T-helper 2 cell treated with Interferon-gamma antibody and Interleukin-4, amounts not matched to agents 5 μg/mL and 100 μg/mL, for 36 hours (primary cell): ENCODE measurements around the gene DAO.
"Not testable (repeated sequence)": the region's sequence is repeated elsewhere in the genome, so short reads cannot be mapped to it uniquely, and the experiment has no call there.

ENCODE experiments used
- DNase-seq: peaks from one replicate; pipeline ENCODE4 v3.0.0; 2021; ENCODE audit warnings: low spot score
- H3K27ac Mint-ChIP-seq: one replicate; pipeline ENCODE4 v1.8.0; 2021; ENCODE audit warnings: mild to moderate bottlenecking, mixed read lengths
- H3K27me3 Mint-ChIP-seq: one replicate; pipeline ENCODE4 v1.8.0; 2021; ENCODE audit warnings: low read depth, mixed read lengths
- H3K36me3 Mint-ChIP-seq: one replicate; pipeline ENCODE4 v1.8.0; 2021; ENCODE audit warnings: low read depth, mixed read lengths
- H3K4me1 Mint-ChIP-seq: one replicate; pipeline ENCODE4 v1.8.0; 2021; ENCODE audit warnings: low read depth, mixed read lengths
- H3K4me3 Mint-ChIP-seq: one replicate; pipeline ENCODE4 v1.8.0; 2022; ENCODE audit warnings: mild to moderate bottlenecking, moderate library complexity, mixed read lengths
- H3K9me3 Mint-ChIP-seq: one replicate; pipeline ENCODE4 v1.8.0; 2021; ENCODE audit warnings: mixed read lengths

DAO gene

GRCh38 chr12:108855284-108856169 lies 24.4 kb upstream of the DAO start:
- Mint-ChIP-seq H3K4me1 (peaks cover 44% of the 10 kb centered on the region), H3K36me3 (peaks cover 29% of the 10 kb centered on the region), H3K27me3 (no peaks in the 10 kb centered on the region), H3K27ac (peak overlapping the region; percentile 33), H3K9me3 (peaks cover 3% of the 10 kb centered on the region), H3K4me3 (peak overlapping the region; percentile 85)
- DNase-seq: no peak

- H3K4me3 Mint-ChIP-seq: peak overlapping the region; percentile 85
- H3K4me1 Mint-ChIP-seq: peaks cover 45% of the 10 kb centered on the region
Observed at GRCh38 chr12:108856170-108856427, 23.8 kb upstream of the DAO start.

GRCh38 chr12:108856428-108857157 lies 23.3 kb upstream of the DAO start:
- Mint-ChIP-seq H3K9me3 (peaks cover 3% of the 10 kb centered on the region), H3K4me3 (peak overlapping the region; percentile 85), H3K27ac (peak overlapping the region; percentile 92), H3K27me3 (no peaks in the 10 kb centered on the region), H3K4me1 (peaks cover 44% of the 10 kb centered on the region), H3K36me3 (peaks cover 24% of the 10 kb centered on the region)
- peak; percentile 69 for DNase-seq

More at GRCh38 chr12:108856170-108856427, 23.8 kb upstream of the DAO start:
- Mint-ChIP-seq H3K27ac (peak overlapping the region; percentile 92), H3K27me3 (no peaks in the 10 kb centered on the region), H3K9me3 (peaks cover 3% of the 10 kb centered on the region), H3K36me3 (peaks cover 29% of the 10 kb centered on the region)
- DNase-seq: no peak

GRCh38 chr12:108857158-108857407 lies 22.8 kb upstream of the DAO start:
- Mint-ChIP-seq H3K4me1 (peaks cover 43% of the 10 kb centered on the region), H3K27ac (peak overlapping the region; percentile 92), H3K9me3 (peaks cover 3% of the 10 kb centered on the region), H3K27me3 (no peaks in the 10 kb centered on the region), H3K4me3 (peak overlapping the region; percentile 85), H3K36me3 (peaks cover 21% of the 10 kb centered on the region)
- no peak for DNase-seq

- peaks cover 41% of the 10 kb centered on the region for H3K4me1 Mint-ChIP-seq
- H3K27ac Mint-ChIP-seq: peak overlapping the region; percentile 89
- no peak for DNase-seq
- H3K4me3 Mint-ChIP-seq: peak overlapping the region; percentile 74
- H3K36me3 Mint-ChIP-seq: peaks cover 14% of the 10 kb centered on the region
- H3K9me3 Mint-ChIP-seq: peaks cover 3% of the 10 kb centered on the region
- no peaks in the 10 kb centered on the region for H3K27me3 Mint-ChIP-seq
Observed at GRCh38 chr12:108858311-108859074, 21.4 kb upstream of the DAO start.

GRCh38 chr12:108859141-108859922 lies 20.6 kb upstream of the DAO start:
- not testable (repeated sequence) for DNase-seq, H3K36me3 Mint-ChIP-seq, H3K27me3 Mint-ChIP-seq, H3K9me3 Mint-ChIP-seq
- Mint-ChIP-seq H3K4me1 (peaks cover 35% of the 10 kb centered on the region), H3K4me3 (peak overlapping the region; percentile 74), H3K27ac (peak overlapping the region; percentile 89)

GRCh38 chr12:108859923-108860291 lies 20.0 kb upstream of the DAO start:
- peaks cover 32% of the 10 kb centered on the region for H3K4me1 Mint-ChIP-seq
- no peak overlapping the region for H3K27ac Mint-ChIP-seq
- H3K9me3 Mint-ChIP-seq: peaks cover 3% of the 10 kb centered on the region
- H3K4me3 Mint-ChIP-seq: no peak overlapping the region
- H3K27me3 Mint-ChIP-seq: no peaks in the 10 kb centered on the region
- DNase-seq: no peak
- H3K36me3 Mint-ChIP-seq: peaks cover 5% of the 10 kb centered on the region

- Mint-ChIP-seq H3K27ac (peak overlapping the region; percentile 33), H3K4me1 (peaks cover 30% of the 10 kb centered on the region), H3K36me3 (peaks cover 1% of the 10 kb centered on the region), H3K27me3 (no peaks in the 10 kb centered on the region), H3K9me3 (no peaks in the 10 kb centered on the region), H3K4me3 (no peak overlapping the region)
- no peak for DNase-seq
Observed at GRCh38 chr12:108860443-108860842, 19.4 kb upstream of the DAO start.

GRCh38 chr12:108861878-108862587 lies 17.9 kb upstream of the DAO start:
- Mint-ChIP-seq H3K27ac (no peak overlapping the region), H3K27me3 (no peaks in the 10 kb centered on the region), H3K4me3 (no peak overlapping the region), H3K4me1 (peaks cover 17% of the 10 kb centered on the region), H3K36me3 (no peaks in the 10 kb centered on the region), H3K9me3 (no peaks in the 10 kb centered on the region)
- DNase-seq: no peak

GRCh38 chr12:108862588-108862959 lies 17.3 kb upstream of the DAO start:
- DNase-seq: no peak
- Mint-ChIP-seq H3K27ac (no peak overlapping the region), H3K9me3 (no peaks in the 10 kb centered on the region), H3K27me3 (no peaks in the 10 kb centered on the region), H3K36me3 (no peaks in the 10 kb centered on the region), H3K4me1 (peaks cover 17% of the 10 kb centered on the region), H3K4me3 (no peak overlapping the region)

GRCh38 chr12:108865169-108865568 lies 14.7 kb upstream of the DAO start:
- Mint-ChIP-seq H3K27me3 (no peaks in the 10 kb centered on the region), H3K4me1 (peaks cover 4% of the 10 kb centered on the region), H3K4me3 (no peak overlapping the region), H3K36me3 (no peaks in the 10 kb centered on the region), H3K27ac (no peak overlapping the region), H3K9me3 (no peaks in the 10 kb centered on the region)
- DNase-seq: no peak

- not testable (repeated sequence) for H3K4me3 Mint-ChIP-seq, H3K27me3 Mint-ChIP-seq, H3K9me3 Mint-ChIP-seq, DNase-seq, H3K4me1 Mint-ChIP-seq, H3K27ac Mint-ChIP-seq, H3K36me3 Mint-ChIP-seq
Observed at GRCh38 chr12:108866083-108866482, 13.8 kb upstream of the DAO start.

GRCh38 chr12:108868781-108869180 lies 11.1 kb upstream of the DAO start:
- Mint-ChIP-seq H3K9me3 (no peaks in the 10 kb centered on the region), H3K4me3 (no peak overlapping the region), H3K4me1 (no peaks in the 10 kb centered on the region), H3K27me3 (no peaks in the 10 kb centered on the region), H3K27ac (no peak overlapping the region), H3K36me3 (no peaks in the 10 kb centered on the region)
- no peak for DNase-seq
